GM12801 (cell line): ENCODE data around the gene NFYC.

Experiments used
- CTCF ChIP-seq: IDR thresholded peaks from one replicate; pipeline ENCODE4 v1.5.1; 2011; ENCODE audit warnings: control low read depth; ENCODE audit not compliant: insufficient read length; ENCODE audit errors: extremely low read depth

NFYC gene

GRCh38 chr1:40691538-40692428 lies at the start of gene NFYC:
NFYC (plus strand) TSS chr1:40691704; CDS start chr1:40738844, 47,140 bp downstream.
- TF ChIP-seq CTCF: no peak

- no peak for TF ChIP-seq CTCF
These were observed 46.3 kb upstream of the NFYC start for GRCh38 chr1:40645118-40645680.

- no peak for TF ChIP-seq CTCF
These were observed 45.2 kb upstream of the NFYC start for GRCh38 chr1:40646315-40646714.

GRCh38 chr1:40648200-40648599 lies 43.3 kb upstream of the NFYC start:
- no peak for TF ChIP-seq CTCF

- no peak for TF ChIP-seq CTCF
These were observed 42.4 kb upstream of the NFYC start for GRCh38 chr1:40648928-40649591.

GRCh38 chr1:40649592-40649930 lies 41.9 kb upstream of the NFYC start:
- TF ChIP-seq CTCF: no peak

GRCh38 chr1:40650075-40650474 lies 41.4 kb upstream of the NFYC start:
- no peak for TF ChIP-seq CTCF
